Vagina (tissue), 2 donors: ENCODE results near the gene TRAF6.

Source experiments
- CTCF ChIP-seq, 3 experiments: fragments of 450-650 bp in 2 of 3; fragments of 200-600 bp in 1 of 3; sonication (generic) in 1 of 3; IDR thresholded peaks; one replicate each; pipeline ENCODE4 v1.5.1; 2017 to 2019; ENCODE audit warnings: antibody characterized with exemption in 3 of 3, mild to moderate bottlenecking in 2 of 3, moderate library complexity in 2 of 3
- POLR2A ChIP-seq, 2 donors: fragments of 450-650 bp; IDR thresholded peaks; one replicate each; pipeline ENCODE4 v1.6.1; 2017; ENCODE audit warnings: antibody characterized with exemption in 2 of 2, mild to moderate bottlenecking in 2 of 2, moderate library complexity in 2 of 2
- POLR2AphosphoS5 ChIP-seq, 2 donors: sonication (generic); formaldehyde crosslinking; IDR thresholded peaks; one replicate each; pipeline ENCODE4 v1.9.0; 2017; ENCODE audit warnings: antibody characterized with exemption in 2 of 2, mild to moderate bottlenecking in 2 of 2, low read depth in 1 of 2; ENCODE audit not compliant: insufficient read depth in 1 of 2

GRCh38 chr11:36507824-36508489 lies 2.1 kb downstream of the TRAF6 start:
- TF ChIP-seq POLR2AphosphoS5 (IDR thresholded peaks at IDR 0.05; ENCODE audit: insufficient read depth in 1 of 2, low read depth in 1 of 2): no peak
- no peak for TF ChIP-seq CTCF (IDR thresholded peaks at IDR 0.05)
- no peak for TF ChIP-seq POLR2A (IDR thresholded peaks at IDR 0.05)
